Measurements from ENCODE around the gene SHH. TPM values are rescaled to one million over a fixed set of nuclear protein-coding genes. Genes with fewer than 3 reads are reported as not detected.

Gene SHH
- under 0.01 and 0.28 TPM in 2 replicates for total RNA-seq

DNA sequence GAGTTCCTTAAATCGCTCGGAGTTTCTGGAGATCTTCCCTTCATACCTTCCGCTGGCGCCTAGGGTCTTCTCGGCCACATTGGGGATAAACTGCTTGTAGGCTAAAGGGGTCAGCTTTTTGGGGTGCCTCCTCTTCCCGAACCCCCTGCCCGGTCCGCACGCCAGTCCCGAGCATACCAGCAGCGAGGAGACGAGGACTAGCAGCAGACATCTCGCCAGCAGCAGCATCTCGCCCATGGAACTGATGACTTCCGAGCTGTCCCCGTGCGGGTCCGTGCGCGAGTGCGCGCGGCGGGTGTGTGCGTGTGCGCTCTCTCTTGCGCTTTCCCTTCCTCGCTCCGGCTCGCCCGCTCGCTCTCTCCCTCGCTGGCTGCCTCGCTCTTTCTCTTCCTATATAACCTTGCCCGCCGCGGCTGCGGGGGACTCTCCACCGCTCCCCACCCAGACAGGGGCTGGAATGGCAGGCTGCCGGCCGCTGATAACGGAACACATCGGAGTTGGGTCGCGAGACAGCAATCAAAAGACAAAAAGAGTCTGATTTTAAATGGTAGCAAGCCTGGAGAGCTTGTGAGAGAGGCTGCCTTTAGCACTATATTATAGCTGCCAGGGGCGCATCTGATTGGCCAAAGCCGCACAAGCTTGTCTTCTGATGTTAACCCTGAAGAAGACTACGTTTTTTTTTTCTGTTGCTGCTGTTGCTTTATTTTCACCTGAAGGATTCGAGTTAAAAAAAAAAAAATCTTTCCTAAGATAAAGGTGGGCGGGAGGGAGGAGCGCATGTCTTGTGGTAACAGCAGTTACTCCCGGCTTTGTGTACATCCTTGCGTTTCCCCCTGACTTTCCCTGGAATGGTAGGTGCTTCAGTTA is at the start of gene SHH:
SHH (minus strand) TSS at position 569 of the 867 bp plus-strand sequence; CDS start at position 228, 341 bp downstream.

Other genes starting within 250 kb of the SHH start
- gene RBM33, start 167.8 kb downstream of the SHH start, total RNA-seq, result 17.4 and 19.7 TPM in 2 replicates

All from regular cardiac myocyte (primary cell).